SK-N-SH (cell line): ENCODE measurements around the gene CYP2R1. TPM values are rescaled to one million over a fixed set of nuclear protein-coding genes. Genes with fewer than 3 reads are reported as not detected.

Source experiments
- CTCF ChIA-PET: fragments of 300-600, 350-600 bp; formaldehyde crosslinking; extraction: SDS; loops from one replicate; lab custom pipeline; 2021; lab: Yijun Ruan, JAX
- POLR2A ChIA-PET: fragments of 350-600 bp; sonication (Branson Sonifier 250); formaldehyde crosslinking; extraction: SDS; loops from one replicate; lab custom pipeline; 2020; ENCODE audit warnings: antibody characterized with exemption, inconsistent platforms; lab: Yijun Ruan, JAX
- DNase-seq: peaks from one replicate; pipeline ENCODE4 v3.0.0; 2012
- H2AFZ ChIP-seq: fragments of 200-600 bp; sonication (generic); 2 replicates; pipeline ENCODE4 v1.8.1; 2016; ENCODE audit warnings: antibody characterized with exemption, mild to moderate bottlenecking, low read depth
- H3F3A ChIP-seq: fragments of 200-600 bp; sonication (generic); replicated peaks from 2 replicates; pipeline ENCODE3; 2016; ENCODE audit warnings: antibody characterized with exemption, mild to moderate bottlenecking; ENCODE audit not compliant: insufficient read depth
- H3K27ac ChIP-seq, 2 experiments: fragments of 200-500 bp in 1 of 2; fragments of 200-600 bp in 1 of 2; sonication (Bioruptor generic) in 1 of 2; sonication (generic), shearing (Covaris generic) in 1 of 2; 2 replicates each; pipeline versions ENCODE4 v1.5.1 to v1.6.1; 2014 to 2016; ENCODE audit warnings: low read depth in 2 of 2, inconsistent platforms in 1 of 2, low read length in 1 of 2, mild to moderate bottlenecking in 1 of 2, mixed read lengths in 1 of 2
- H3K27me3 ChIP-seq: fragments of 200-600 bp; sonication (generic), shearing (Covaris generic); 2 replicates; pipeline ENCODE4 v1.6.1; 2016; ENCODE audit warnings: mixed run types; ENCODE audit not compliant: insufficient read depth
- H3K36me3 ChIP-seq, 2 experiments: fragments of 200-500 bp in 1 of 2; fragments of 200-600 bp in 1 of 2; sonication (Bioruptor generic) in 1 of 2; sonication (generic) in 1 of 2; replicated peaks in 1 of 2; 2 replicates each; pipeline versions ENCODE3 to v1.5.1; 2014 to 2016; ENCODE audit warnings: low read length in 1 of 2, mild to moderate bottlenecking in 1 of 2; ENCODE audit not compliant: insufficient read depth in 2 of 2, control insufficient read depth in 1 of 2
- H3K4me1 ChIP-seq, 2 experiments: fragments of 200-500 bp in 1 of 2; fragments of 200-600 bp in 1 of 2; sonication (Bioruptor generic) in 1 of 2; sonication (generic), shearing (Covaris generic) in 1 of 2; 2 replicates each; pipeline versions ENCODE4 v1.5.1 to v1.6.1; 2014 to 2016; ENCODE audit warnings: low read depth in 1 of 2, low read length in 1 of 2, mixed run types in 1 of 2; ENCODE audit not compliant: insufficient read depth in 2 of 2, control insufficient read depth in 1 of 2
- H3K4me2 ChIP-seq: fragments of 200-600 bp; sonication (generic), shearing (Covaris generic); 2 replicates; pipeline ENCODE4 v1.6.1; 2017; ENCODE audit warnings: mixed run types
- H3K4me3 ChIP-seq, 2 experiments: fragments of 200-500 bp in 1 of 2; fragments of 200-600 bp in 1 of 2; sonication (Bioruptor generic) in 1 of 2; sonication (generic), shearing (Covaris generic) in 1 of 2; 2 replicates each; pipeline versions ENCODE4 v1.5.1 to v1.8.1; 2014 to 2016; ENCODE audit warnings: low read depth in 2 of 2, inconsistent platforms in 1 of 2, low read length in 1 of 2, mild to moderate bottlenecking in 1 of 2, mixed read lengths in 1 of 2, moderate library complexity in 1 of 2
- H3K79me2 ChIP-seq: fragments of 200-600 bp; sonication (generic); 2 replicates; pipeline ENCODE4 v1.8.1; 2017; ENCODE audit warnings: mild to moderate bottlenecking; ENCODE audit not compliant: insufficient read depth
- H3K9ac ChIP-seq: fragments of 200-600 bp; sonication (generic); 2 replicates; pipeline ENCODE4 v1.6.1; 2017; ENCODE audit warnings: mixed run types
- H3K9me2 ChIP-seq: fragments of 200-600 bp; sonication (generic); 2 replicates; pipeline ENCODE4 v1.6.1; 2017; ENCODE audit warnings: mixed run types
- H3K9me3 ChIP-seq: fragments of 200-600 bp; sonication (generic); 2 replicates; pipeline ENCODE4 v1.6.1; 2017; ENCODE audit warnings: mixed run types, mild to moderate bottlenecking, moderate library complexity
- H4K20me1 ChIP-seq: fragments of 200-600 bp; sonication (generic); 2 replicates; pipeline ENCODE4 v1.6.1; 2017; ENCODE audit warnings: mild to moderate bottlenecking, mixed run types; ENCODE audit not compliant: insufficient read depth
- GABPA ChIP-seq: IDR thresholded peaks from 2 replicates; pipeline ENCODE4 v1.4.0; 2012; ENCODE audit warnings: low read depth, mild to moderate bottlenecking
- NRF1 ChIP-seq: IDR thresholded peaks from 2 replicates; pipeline ENCODE4 v1.6.1; 2012; ENCODE audit warnings: low read depth, mild to moderate bottlenecking, low read length
- POLR2AphosphoS5 ChIP-seq: IDR thresholded peaks from 2 replicates; pipeline ENCODE4 v1.6.1; 2012; ENCODE audit warnings: low read depth, low read length
- RXRA ChIP-seq: IDR thresholded peaks from 2 replicates; pipeline ENCODE4 v1.4.0; 2012; ENCODE audit warnings: low read depth, mild to moderate bottlenecking, borderline replicate concordance
- polyA plus RNA-seq, 3 experiments: library from polyadenylated mRNA; depleted of rRNA; stranded (reverse); fragments of >200 nt; gene quantifications; 2 replicates each; pipeline ENCODE4 v1.2.3, GENCODE V29; 2012
- small RNA-seq, 7 experiments: library from RNA; depleted of rRNA; stranded (forward); fragments of <200 nt; gene quantifications; one replicate each; pipeline ENCODE3, GENCODE V24; 2012
- TF ChIP-seq, protein P1 (sequence below): fragments of 150-350 bp; IDR thresholded peaks from 2 replicates; pipeline ENCODE4 v1.6.1; 2016; ENCODE audit warnings: mild to moderate bottlenecking, low read depth, low read length
- TF ChIP-seq, protein P2 (sequence below): IDR thresholded peaks from 2 replicates; pipeline ENCODE4 v1.4.0; 2012; ENCODE audit warnings: low read depth, borderline replicate concordance
- TF ChIP-seq, protein P3 (sequence below): IDR thresholded peaks from 2 replicates; pipeline ENCODE4; 2012
- TF ChIP-seq, protein P4 (sequence below): fragments of 150-350 bp; IDR thresholded peaks from 2 replicates; pipeline ENCODE4 v1.6.1; 2017; ENCODE audit warnings: antibody characterized with exemption, low read length, low read depth, borderline replicate concordance
- TF ChIP-seq, protein P5 (sequence below): IDR thresholded peaks from 2 replicates; pipeline ENCODE4 v1.4.0; 2012; ENCODE audit warnings: low read depth
- TF ChIP-seq, protein P6 (sequence below): IDR thresholded peaks from 2 replicates; pipeline ENCODE4 v1.6.1; 2012; ENCODE audit warnings: mild to moderate bottlenecking, low read depth, low read length, moderate library complexity

CYP2R1 gene
- polyA plus RNA-seq, 1 of the 3 experiments (the other 2 are of a cell fraction): 9.3 TPM

DNA sequence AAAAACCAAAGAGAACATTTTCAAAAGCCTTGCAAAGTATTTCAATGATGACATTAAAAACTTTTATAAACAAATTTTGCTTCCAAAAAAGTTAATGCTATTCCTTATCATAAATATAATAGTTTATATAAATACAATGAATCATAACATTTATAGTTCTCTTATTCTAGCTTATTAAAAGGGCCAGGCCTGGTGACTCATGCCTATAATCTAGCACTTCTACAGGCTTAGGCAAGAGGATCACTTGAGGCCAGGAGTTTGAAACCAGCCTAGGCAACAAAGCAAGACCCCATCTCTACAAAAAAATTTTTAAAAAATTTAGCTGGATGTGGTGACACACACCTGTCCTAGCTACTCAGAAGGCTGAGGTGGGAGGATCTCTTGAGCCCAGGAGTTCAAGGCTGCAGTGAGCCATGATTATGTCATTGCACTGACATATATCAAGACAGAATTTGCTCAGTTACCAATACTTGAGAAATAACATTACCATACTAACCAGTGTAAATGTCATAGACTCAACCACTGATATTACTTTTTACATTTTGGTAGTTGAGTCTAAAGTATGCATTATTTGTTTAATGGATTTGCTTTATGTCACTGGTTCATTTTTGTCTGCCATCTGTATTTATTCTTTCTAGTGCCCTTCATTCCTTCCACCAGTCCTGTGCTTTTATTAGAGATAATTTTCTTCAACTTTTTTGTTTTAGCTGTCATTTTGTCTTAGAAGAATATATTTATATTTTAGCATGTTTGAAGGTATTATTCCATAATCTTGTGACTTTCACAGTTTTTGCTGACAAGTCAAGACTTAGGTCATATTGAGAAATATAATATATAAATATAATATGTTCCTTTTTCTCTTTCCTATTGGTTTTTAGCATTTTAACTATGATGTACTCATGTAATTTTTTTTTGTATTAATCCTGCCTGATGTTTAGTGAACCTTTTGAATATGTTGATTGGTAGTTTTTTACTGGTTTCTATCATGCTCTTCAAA is 56.2 kb downstream of the CYP2R1 start:
- no peak for DNase-seq
- H3K79me2 ChIP-seq: no peaks in the 10 kb centered on the region
- H2AFZ ChIP-seq: no peak overlapping the region
- ChIA-PET POLR2A (no interaction called here), CTCF (no interaction called here)
- no peak overlapping the region for H3K27ac ChIP-seq
- no peaks in the 10 kb centered on the region for H3F3A ChIP-seq
- H3K4me3 ChIP-seq: no peak overlapping the region
- TF ChIP-seq POLR2AphosphoS5 (no peak), GABPA (no peak), RXRA (no peak), NRF1 (no peak)
- TF ChIP-seq, protein P1, sequence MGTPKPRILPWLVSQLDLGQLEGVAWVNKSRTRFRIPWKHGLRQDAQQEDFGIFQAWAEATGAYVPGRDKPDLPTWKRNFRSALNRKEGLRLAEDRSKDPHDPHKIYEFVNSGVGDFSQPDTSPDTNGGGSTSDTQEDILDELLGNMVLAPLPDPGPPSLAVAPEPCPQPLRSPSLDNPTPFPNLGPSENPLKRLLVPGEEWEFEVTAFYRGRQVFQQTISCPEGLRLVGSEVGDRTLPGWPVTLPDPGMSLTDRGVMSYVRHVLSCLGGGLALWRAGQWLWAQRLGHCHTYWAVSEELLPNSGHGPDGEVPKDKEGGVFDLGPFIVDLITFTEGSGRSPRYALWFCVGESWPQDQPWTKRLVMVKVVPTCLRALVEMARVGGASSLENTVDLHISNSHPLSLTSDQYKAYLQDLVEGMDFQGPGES: no peak
- TF ChIP-seq, protein P2, sequence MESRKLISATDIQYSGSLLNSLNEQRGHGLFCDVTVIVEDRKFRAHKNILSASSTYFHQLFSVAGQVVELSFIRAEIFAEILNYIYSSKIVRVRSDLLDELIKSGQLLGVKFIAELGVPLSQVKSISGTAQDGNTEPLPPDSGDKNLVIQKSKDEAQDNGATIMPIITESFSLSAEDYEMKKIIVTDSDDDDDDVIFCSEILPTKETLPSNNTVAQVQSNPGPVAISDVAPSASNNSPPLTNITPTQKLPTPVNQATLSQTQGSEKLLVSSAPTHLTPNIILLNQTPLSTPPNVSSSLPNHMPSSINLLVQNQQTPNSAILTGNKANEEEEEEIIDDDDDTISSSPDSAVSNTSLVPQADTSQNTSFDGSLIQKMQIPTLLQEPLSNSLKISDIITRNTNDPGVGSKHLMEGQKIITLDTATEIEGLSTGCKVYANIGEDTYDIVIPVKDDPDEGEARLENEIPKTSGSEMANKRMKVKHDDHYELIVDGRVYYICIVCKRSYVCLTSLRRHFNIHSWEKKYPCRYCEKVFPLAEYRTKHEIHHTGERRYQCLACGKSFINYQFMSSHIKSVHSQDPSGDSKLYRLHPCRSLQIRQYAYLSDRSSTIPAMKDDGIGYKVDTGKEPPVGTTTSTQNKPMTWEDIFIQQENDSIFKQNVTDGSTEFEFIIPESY: no peak
- TF ChIP-seq, protein P3, sequence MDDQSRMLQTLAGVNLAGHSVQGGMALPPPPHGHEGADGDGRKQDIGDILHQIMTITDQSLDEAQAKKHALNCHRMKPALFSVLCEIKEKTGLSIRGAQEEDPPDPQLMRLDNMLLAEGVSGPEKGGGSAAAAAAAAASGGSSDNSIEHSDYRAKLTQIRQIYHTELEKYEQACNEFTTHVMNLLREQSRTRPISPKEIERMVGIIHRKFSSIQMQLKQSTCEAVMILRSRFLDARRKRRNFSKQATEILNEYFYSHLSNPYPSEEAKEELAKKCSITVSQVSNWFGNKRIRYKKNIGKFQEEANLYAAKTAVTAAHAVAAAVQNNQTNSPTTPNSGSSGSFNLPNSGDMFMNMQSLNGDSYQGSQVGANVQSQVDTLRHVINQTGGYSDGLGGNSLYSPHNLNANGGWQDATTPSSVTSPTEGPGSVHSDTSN: no peak
- TF ChIP-seq, protein P4, sequence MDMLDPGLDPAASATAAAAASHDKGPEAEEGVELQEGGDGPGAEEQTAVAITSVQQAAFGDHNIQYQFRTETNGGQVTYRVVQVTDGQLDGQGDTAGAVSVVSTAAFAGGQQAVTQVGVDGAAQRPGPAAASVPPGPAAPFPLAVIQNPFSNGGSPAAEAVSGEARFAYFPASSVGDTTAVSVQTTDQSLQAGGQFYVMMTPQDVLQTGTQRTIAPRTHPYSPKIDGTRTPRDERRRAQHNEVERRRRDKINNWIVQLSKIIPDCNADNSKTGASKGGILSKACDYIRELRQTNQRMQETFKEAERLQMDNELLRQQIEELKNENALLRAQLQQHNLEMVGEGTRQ: no peak
- TF ChIP-seq, protein P5, sequence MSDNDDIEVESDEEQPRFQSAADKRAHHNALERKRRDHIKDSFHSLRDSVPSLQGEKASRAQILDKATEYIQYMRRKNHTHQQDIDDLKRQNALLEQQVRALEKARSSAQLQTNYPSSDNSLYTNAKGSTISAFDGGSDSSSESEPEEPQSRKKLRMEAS: no peak
- TF ChIP-seq, protein P6, sequence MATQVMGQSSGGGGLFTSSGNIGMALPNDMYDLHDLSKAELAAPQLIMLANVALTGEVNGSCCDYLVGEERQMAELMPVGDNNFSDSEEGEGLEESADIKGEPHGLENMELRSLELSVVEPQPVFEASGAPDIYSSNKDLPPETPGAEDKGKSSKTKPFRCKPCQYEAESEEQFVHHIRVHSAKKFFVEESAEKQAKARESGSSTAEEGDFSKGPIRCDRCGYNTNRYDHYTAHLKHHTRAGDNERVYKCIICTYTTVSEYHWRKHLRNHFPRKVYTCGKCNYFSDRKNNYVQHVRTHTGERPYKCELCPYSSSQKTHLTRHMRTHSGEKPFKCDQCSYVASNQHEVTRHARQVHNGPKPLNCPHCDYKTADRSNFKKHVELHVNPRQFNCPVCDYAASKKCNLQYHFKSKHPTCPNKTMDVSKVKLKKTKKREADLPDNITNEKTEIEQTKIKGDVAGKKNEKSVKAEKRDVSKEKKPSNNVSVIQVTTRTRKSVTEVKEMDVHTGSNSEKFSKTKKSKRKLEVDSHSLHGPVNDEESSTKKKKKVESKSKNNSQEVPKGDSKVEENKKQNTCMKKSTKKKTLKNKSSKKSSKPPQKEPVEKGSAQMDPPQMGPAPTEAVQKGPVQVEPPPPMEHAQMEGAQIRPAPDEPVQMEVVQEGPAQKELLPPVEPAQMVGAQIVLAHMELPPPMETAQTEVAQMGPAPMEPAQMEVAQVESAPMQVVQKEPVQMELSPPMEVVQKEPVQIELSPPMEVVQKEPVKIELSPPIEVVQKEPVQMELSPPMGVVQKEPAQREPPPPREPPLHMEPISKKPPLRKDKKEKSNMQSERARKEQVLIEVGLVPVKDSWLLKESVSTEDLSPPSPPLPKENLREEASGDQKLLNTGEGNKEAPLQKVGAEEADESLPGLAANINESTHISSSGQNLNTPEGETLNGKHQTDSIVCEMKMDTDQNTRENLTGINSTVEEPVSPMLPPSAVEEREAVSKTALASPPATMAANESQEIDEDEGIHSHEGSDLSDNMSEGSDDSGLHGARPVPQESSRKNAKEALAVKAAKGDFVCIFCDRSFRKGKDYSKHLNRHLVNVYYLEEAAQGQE: no peak
- no peaks in the 10 kb centered on the region for H3K4me1 ChIP-seq
- H3K9ac ChIP-seq: no peak overlapping the region
- H3K9me2 ChIP-seq: no peaks in the 10 kb centered on the region
- H3K27me3 ChIP-seq: no peaks in the 10 kb centered on the region
- H4K20me1 ChIP-seq: no peaks in the 10 kb centered on the region
- no peak overlapping the region for H3K4me2 ChIP-seq
- H3K36me3 ChIP-seq: no peaks in the 10 kb centered on the region
- H3K9me3 ChIP-seq: no peaks in the 10 kb centered on the region

Small RNAs within 50 kb of the gene (small RNA-seq; reads per million reads assigned to genes)
- 0 reads per million in 7 experiments for gene CALCP

Other genes starting within 250 kb of the CYP2R1 start
- gene PDE3B, start 248.4 kb downstream of the CYP2R1 start, polyA plus RNA-seq (2012; rRNA removed): 0.26 and 0.50 TPM in 2 replicates
- gene CALCA, start 80.1 kb upstream of the CYP2R1 start, polyA plus RNA-seq (2012; rRNA removed): not detected in 2 replicates
- 0.07 and 0.11 TPM in 2 replicates for gene CALCB, start 181.4 kb upstream of the CYP2R1 start, polyA plus RNA-seq (2012; rRNA removed)
- not detected in 2 replicates for gene INSC, start 222.7 kb upstream of the CYP2R1 start, polyA plus RNA-seq (2012; rRNA removed)